Prostate gland (tissue), 2 donors: ENCODE results near the gene FAM219B.

Experiments used
- CTCF ChIP-seq, 4 experiments: fragments of 200-600 bp in 2 of 4; fragments of 450-650 bp in 2 of 4; sonication (generic) in 2 of 4; IDR thresholded peaks; 1 replicate in 3 of 4; 2 replicates in 1 of 4; pipeline ENCODE4 v1.5.1; 2016 to 2019; ENCODE audit warnings: antibody characterized with exemption in 4 of 4, mild to moderate bottlenecking in 2 of 4, moderate library complexity in 2 of 4
- POLR2A ChIP-seq: fragments of 450-650 bp; IDR thresholded peaks from one replicate; pipeline ENCODE4 v1.6.1; 2016; ENCODE audit warnings: antibody characterized with exemption, mild to moderate bottlenecking

GRCh38 chr15:74903676-74904075, 3.0 kb downstream of the FAM219B start:
- TF ChIP-seq CTCF (IDR thresholded peaks at IDR 0.05) (no peak), POLR2A (no peak)
